GM10248 (cell line): ENCODE results near the gene CALN1.

Source experiments
- CTCF ChIA-PET: fragments of 300-600 bp; sonication (Branson Sonifier 250); formaldehyde crosslinking; extraction: SDS; loops from one replicate; lab custom pipeline; 2021; ENCODE audit warnings: antibody characterized with exemption; lab: Yijun Ruan, JAX
- POLR2A ChIA-PET: fragments of 350-650 bp; sonication (Branson Sonifier 250); formaldehyde crosslinking; extraction: SDS; loops from one replicate; lab custom pipeline; 2020; ENCODE audit warnings: antibody characterized with exemption; lab: Yijun Ruan, JAX
- DNase-seq: peaks from one replicate; pipeline ENCODE4 v3.0.0; 2012; ENCODE audit errors: extremely low spot score
- CTCF ChIP-seq: IDR thresholded peaks from 2 replicates; pipeline ENCODE4 v1.5.1; 2012; ENCODE audit warnings: mild to moderate bottlenecking, low read depth; ENCODE audit errors: extremely low read depth, missing control alignments, control extremely low read depth

CALN1 gene

DNA sequence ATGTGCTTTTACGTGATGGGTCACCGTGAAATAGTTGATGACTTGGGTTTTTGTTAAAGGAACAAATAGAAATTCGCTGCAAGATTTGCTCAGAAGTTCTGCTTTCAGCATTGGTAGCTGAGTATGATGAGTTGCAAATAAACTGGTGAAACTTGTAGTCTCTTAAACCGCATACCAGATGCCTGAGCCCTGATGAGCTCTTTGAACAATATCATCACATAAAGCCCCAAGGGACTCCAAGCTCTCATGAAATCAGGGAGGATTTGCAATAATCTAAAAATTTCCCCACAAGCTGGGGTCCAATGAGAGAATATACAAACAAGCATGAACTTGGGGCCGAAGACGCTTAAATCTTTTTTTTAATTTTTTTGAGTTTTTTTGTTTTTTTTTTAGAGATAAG is 312.4 kb downstream of the CALN1 start:
- no peak for DNase-seq
- POLR2A ChIA-PET, result no interaction called here
- CTCF ChIA-PET, result interaction anchor here (0.8 kb wide), 1 partner anchor 10 kb away, joined by 3 read pairs; no protein-coding TSS in a partner anchor

DNA sequence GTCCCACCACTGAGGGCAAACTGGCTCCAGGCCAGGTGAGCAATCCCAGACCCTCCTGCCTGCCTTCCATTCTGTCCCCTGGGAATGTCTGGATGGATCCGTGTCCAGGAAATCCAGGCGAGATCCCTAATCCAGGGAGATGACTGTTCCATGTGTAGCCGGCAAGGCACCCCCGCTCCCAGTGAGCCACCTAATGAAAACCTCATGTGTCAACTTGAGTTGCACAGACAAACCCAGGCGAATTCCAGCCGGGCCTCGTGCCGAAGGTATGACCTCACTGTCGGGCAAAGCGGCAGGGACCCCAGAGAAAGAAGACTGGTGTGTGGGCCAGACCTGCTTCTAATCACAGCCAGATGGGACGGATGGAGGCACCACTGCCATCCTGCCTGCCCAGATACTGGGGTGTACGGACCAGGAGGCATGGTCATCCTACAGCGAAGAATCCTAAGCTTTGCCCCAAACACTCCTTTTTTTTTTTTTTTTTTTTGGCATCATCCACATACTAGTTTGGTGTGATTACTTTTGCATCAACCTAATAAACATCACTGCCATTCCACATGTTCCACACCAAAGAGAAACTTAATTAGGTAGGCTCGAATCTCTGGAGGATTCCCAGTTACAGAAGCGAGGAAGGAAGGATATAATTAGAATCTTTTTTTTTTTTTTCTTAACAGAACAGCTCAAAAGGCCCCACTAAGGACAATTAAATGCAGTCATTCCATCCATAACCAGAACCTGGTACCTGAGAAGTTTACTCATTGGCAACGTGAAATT is 313.1 kb downstream of the CALN1 start:
- POLR2A ChIA-PET, result no interaction called here
- TF ChIP-seq CTCF, result no peak
- no peak for DNase-seq
- CTCF ChIA-PET, result interaction anchor here (0.8 kb wide), 1 partner anchor 11 kb away, joined by 3 read pairs; no protein-coding TSS in a partner anchor

More for the DNA sequence above, 312.4 kb downstream of the CALN1 start:
- no peak for TF ChIP-seq CTCF

- ChIA-PET CTCF (no interaction called here), POLR2A (no interaction called here)
- no peak for TF ChIP-seq CTCF
- no peak for DNase-seq
Observed at GRCh38 chr7:72097226-72097625, 314.9 kb downstream of the CALN1 start.

DNA sequence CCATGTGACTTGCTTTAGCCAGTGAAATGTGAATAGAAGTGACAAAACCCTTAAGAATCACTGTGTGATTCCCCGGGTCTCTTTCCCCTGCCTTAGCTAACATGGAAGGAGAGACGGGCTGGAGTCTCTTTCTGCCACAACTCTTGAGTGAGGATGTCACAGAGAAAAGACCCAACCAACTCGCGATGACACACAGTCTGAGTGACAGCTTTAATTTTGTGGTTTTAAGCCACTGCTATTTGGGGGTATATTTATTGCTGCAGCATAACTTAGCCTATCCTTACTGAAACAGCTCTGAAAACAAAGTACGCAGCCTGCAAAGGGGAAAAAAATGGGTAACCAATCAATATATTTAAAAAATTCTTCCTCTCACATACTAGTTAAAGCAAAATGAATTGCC is 319.4 kb downstream of the CALN1 start:
- no peak for TF ChIP-seq CTCF
- CTCF ChIA-PET, result interaction anchor here (1.1 kb wide), 1 partner anchor 11 kb away, joined by 3 read pairs; no protein-coding TSS in a partner anchor
- no peak for DNase-seq
- POLR2A ChIA-PET, result no interaction called here

DNA sequence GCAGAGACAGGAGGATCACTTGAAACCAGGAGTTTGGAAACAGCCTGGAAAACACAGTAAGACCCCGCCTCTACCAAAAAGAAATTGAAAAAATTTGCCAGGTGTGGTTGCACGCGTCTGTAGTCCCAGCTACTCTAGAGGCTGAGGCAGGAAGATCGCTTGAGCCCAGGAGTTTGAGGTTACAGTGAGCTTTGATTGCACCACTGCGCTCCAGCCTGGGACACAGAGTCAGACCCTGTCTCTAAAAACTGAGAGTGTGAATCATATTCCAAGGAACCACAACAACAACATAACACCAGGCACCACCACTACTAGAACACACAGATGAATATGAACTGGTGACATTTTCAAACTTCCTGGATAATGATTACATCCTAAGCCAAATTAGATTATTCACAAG is 324.2 kb downstream of the CALN1 start:
- no peak for TF ChIP-seq CTCF
- ChIA-PET CTCF (no interaction called here), POLR2A (no interaction called here)
- no peak for DNase-seq

GRCh38 chr7:72080865-72081510 is 331.1 kb downstream of the CALN1 start:
- POLR2A ChIA-PET, result no interaction called here
- CTCF ChIA-PET, result interaction anchor here (1.4 kb wide), 1 partner anchor 11 kb away, joined by 3 read pairs; no protein-coding TSS in a partner anchor
- DNase-seq, result no peak
- TF ChIP-seq CTCF, result no peak
